Large intestine (tissue), 1 donor: ENCODE results near the gene ST7L. TPM values are rescaled to one million over a fixed set of nuclear protein-coding genes. Genes with fewer than 3 reads are reported as not detected.

ENCODE experiments used
- polyA plus RNA-seq: library from polyadenylated mRNA; unstranded; fragments of 120-200 nt; gene quantifications from one replicate; pipeline ENCODE4 v1.2.1, GENCODE V29; 2013

The ST7L gene
- polyA plus RNA-seq, 1 donor = 18.4 TPM

Other genes with a start within 250 kb of the ST7L start
- 21.6 TPM for gene CTTNBP2NL, start 222.9 kb downstream of the ST7L start, polyA plus RNA-seq
- gene WNT2B, start 110.2 kb downstream of the ST7L start, polyA plus RNA-seq = 7.5 TPM
- 110 TPM for gene CAPZA1, start 691 bp upstream of the ST7L start, polyA plus RNA-seq
- 141 TPM for gene MOV10, start 55.5 kb upstream of the ST7L start, polyA plus RNA-seq
- gene RHOC, start 88.0 kb upstream of the ST7L start, polyA plus RNA-seq = 329 TPM
- 0.52 TPM for gene PPM1J, start 96.2 kb upstream of the ST7L start, polyA plus RNA-seq